ENCODE results near the gene ING5. TPM values are rescaled to one million over a fixed set of nuclear protein-coding genes. Genes with fewer than 3 reads are reported as not detected.
"Not testable (repeated sequence)": the region's sequence is repeated elsewhere in the genome, so short reads cannot be mapped to it uniquely, and the experiment has no call there.

Gene ING5
- total RNA-seq, 2 donors from 2014 or later: 21.9 to 32.7 TPM

DNA sequence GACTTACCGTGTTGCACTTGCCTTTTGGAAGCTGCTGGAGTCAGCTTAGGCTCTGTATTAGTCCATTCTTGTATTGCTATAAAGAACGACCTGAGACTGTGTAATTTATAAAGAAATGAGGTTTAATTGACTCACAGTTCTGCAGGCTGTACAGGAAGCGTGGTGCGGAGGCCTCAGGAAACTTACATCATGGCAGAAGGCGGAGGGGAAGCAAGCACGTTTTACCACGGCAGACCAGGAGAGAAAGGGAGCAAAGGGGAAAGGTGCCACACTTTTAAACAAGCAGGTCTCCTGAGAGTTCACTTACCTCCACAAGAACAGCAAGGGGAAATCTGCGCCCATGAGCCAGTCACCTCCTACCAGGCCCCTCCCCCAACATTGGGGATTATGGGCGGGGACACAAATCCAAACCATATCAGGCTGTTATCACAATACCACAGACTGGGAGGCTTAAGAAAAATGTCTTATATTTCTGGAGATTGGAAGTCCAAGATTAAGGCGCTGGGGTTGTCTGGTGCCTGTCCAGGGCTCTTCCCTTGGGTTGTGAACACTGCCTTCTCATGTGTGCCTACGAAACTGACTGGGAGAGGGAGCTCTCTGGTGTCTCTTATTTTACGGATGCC, 28.9 kb downstream of the ING5 start:
- H3K27me3 ChIP-seq: no peaks in the 10 kb centered on the region
- no peak for DNase-seq (ENCODE audit: low spot score)
- H3K4me1 ChIP-seq: peaks cover 0 to 19% of the 10 kb centered on the region in 2 donors
- H3K9me3 ChIP-seq: no peaks in the 10 kb centered on the region
- no peak overlapping the region for H3K4me3 ChIP-seq
- TF ChIP-seq, protein P1, sequence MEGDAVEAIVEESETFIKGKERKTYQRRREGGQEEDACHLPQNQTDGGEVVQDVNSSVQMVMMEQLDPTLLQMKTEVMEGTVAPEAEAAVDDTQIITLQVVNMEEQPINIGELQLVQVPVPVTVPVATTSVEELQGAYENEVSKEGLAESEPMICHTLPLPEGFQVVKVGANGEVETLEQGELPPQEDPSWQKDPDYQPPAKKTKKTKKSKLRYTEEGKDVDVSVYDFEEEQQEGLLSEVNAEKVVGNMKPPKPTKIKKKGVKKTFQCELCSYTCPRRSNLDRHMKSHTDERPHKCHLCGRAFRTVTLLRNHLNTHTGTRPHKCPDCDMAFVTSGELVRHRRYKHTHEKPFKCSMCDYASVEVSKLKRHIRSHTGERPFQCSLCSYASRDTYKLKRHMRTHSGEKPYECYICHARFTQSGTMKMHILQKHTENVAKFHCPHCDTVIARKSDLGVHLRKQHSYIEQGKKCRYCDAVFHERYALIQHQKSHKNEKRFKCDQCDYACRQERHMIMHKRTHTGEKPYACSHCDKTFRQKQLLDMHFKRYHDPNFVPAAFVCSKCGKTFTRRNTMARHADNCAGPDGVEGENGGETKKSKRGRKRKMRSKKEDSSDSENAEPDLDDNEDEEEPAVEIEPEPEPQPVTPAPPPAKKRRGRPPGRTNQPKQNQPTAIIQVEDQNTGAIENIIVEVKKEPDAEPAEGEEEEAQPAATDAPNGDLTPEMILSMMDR (IDR thresholded peaks at IDR 0.05): no peak
- no peak overlapping the region for H3K27ac ChIP-seq
- no peaks in the 10 kb centered on the region for H3K36me3 ChIP-seq

DNA sequence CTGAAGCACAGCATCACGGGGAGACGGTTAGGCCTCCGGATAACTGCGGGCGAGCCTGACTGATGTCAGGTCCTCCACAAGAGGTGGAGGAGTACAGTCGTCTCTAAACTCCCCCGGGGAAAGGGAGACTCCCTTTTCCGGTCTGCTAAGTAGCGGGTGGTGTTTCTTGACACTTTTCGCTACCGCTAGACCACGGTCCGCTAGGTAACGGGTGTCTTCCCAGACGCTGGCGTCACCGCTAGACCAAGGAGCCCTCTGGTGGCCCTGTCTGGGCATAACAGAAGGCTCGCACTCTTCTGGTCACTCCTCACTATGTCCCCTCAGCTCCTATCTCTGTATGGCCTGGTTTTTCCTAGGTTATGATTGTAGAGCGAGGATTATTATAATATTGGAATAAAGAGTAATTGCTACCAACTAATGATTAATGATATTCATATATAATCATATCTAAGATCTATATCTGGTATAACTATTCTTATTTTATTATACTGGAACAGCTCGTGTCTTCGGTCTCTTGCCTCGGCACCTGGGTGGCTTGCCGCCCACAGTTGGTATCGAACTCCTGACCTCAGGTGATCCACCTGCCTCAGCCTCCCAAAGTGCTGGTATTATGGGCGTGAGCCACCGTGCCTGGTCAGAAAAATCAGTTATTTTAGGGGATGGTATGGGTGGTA, 30.8 kb downstream of the ING5 start:
- not testable (repeated sequence) for H3K27me3 ChIP-seq, H3K36me3 ChIP-seq, H3K4me3 ChIP-seq, H3K9me3 ChIP-seq, H3K27ac ChIP-seq
- TF ChIP-seq, protein P1 (IDR thresholded peaks at IDR 0.05): peak; percentile 40 to 65
- H3K4me1 ChIP-seq: peaks cover 0 to 18% of the 10 kb centered on the region in 2 donors
- peak; percentile 75 for DNase-seq (ENCODE audit: low spot score)

DNA sequence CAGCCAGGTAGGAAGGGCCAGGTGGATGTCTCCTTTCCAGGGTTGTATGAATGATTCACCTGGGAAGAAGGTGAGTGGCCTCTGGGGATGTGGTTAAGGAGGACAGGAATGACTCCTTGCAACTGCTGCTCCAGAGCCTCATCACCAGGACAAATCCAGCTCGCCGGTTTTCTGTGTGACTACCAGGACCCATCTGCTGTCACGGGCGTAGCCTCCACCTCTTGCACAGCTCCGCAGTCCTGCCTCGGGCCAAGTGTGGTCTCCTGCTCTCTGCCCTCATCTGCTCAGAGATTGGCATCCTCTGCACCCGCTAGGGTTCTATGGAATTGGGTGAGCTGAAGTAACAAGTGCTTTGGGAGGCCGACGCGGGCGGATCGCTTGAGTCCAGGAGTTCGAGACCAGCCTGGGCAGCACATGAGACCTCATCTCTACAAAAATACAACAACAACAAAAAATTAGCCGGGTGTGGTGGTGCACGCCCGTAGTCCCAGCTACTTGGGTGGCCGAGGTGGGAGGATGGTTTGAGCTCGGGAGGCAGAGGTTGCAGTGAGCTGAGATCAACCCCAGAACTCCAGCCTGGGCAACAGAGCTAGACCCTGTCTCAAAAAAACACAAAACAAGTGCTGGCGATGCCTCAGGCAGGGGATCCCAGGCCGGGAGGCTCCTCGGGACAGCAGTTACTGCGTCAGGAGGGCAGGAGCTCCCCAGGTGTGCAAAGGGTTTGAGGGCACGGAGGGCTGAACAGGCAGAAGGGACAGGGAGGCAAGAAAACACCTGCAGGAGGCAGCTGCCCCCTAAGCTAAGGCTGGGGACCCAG, 31.8 kb downstream of the ING5 start:
- H3K4me3 ChIP-seq: peak overlapping the region; percentile 21 to 97

GRCh38 chr2:241734208-241734466, 32.3 kb downstream of the ING5 start:
- peak overlapping the region; percentile 21 to 97 for H3K4me3 ChIP-seq
- TF ChIP-seq, protein P1 (IDR thresholded peaks at IDR 0.05): no peak
- H3K36me3 ChIP-seq: no peaks in the 10 kb centered on the region
- DNase-seq (ENCODE audit: low spot score): no peak
- H3K27ac ChIP-seq: peak overlapping the region; percentile 74 to 86
- H3K4me1 ChIP-seq: peaks cover 0 to 13% of the 10 kb centered on the region in 2 donors
- no peaks in the 10 kb centered on the region for H3K9me3 ChIP-seq
- no peaks in the 10 kb centered on the region for H3K27me3 ChIP-seq

More for the DNA sequence above, 31.8 kb downstream of the ING5 start:
- H3K36me3 ChIP-seq: no peaks in the 10 kb centered on the region
- peaks cover 0 to 13% of the 10 kb centered on the region in 2 donors for H3K4me1 ChIP-seq
- DNase-seq (ENCODE audit: low spot score): no peak
- H3K27ac ChIP-seq: peak overlapping the region; percentile 74 to 86
- H3K27me3 ChIP-seq: no peaks in the 10 kb centered on the region
- TF ChIP-seq, protein P1 (IDR thresholded peaks at IDR 0.05): no peak
- no peaks in the 10 kb centered on the region for H3K9me3 ChIP-seq

DNA sequence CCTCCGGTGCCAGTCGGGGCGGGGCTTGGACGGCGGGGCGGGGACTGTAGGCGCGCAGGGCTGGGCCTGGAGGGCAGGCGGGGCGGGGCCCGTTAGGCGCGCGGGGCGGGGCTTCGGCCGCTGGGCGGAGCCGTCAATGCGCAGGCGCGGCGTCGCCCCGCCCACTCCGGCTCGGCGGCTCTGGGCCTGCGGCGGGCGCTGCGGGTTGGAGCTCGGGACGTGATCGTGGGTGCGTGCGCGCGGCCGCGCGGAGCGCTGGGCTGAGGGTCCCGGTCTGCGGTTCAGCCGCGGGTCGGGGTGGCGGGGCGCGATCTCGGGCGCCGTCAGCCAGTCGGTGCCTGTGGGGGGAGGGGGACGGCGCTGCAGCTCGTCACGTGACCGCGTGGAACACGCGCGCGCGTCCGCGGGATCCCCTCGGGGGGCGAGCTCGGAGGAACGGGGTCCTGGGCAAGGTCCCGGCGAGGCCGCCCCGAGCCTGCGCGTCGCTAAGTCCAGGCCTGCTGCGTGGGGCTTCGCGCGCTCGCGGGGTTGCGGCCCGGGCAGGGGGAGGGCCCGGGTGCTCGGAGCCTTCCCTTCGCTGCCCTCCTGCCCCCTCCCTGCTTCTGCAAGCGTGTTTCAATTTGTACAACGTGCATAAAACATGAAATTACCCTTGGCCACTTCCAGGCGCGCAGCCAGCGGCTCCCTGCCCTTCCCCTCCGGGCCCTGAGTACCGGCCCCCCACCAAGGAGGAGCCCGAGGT, 32.8 kb downstream of the ING5 start, which contains the start of gene D2HGDH:
Gene D2HGDH (plus strand): TSS at position 164 of the 742 bp plus-strand sequence. CDS start 595 bp downstream, outside the sequence.
- peak within 1 kb of the TSS; percentile 86 to 91 for H3K27ac ChIP-seq
- no peaks in the 10 kb centered on the region for H3K9me3 ChIP-seq
- H3K4me1 ChIP-seq: peaks cover 0 to 13% of the 10 kb centered on the region in 2 donors
- DNase-seq (ENCODE audit: low spot score): peak; percentile 91
- TF ChIP-seq, protein P1 (IDR thresholded peaks at IDR 0.05): no peak
- no peaks in the 10 kb centered on the region for H3K27me3 ChIP-seq
- no peaks in the 10 kb centered on the region for H3K36me3 ChIP-seq
- peak within 1 kb of the TSS; percentile 71 to 97 for H3K4me3 ChIP-seq
